DND-41 (cell line): Measurements from ENCODE around the gene DLGAP1.

Experiments used
- ATAC-seq: fragments of 200-7000 bp; cut with Tn5 transposase; 3 replicates; pipeline ENCODE4 v1.9.1; 2021; ENCODE audit warnings: low read depth; ENCODE audit not compliant: insufficient read depth
- DNase-seq: peaks from one replicate; pipeline ENCODE4 v3.0.0-alpha.2; 2020
- H2AFZ ChIP-seq: 2 replicates; pipeline ENCODE4 v1.6.0; 2012; ENCODE audit warnings: low read depth, low read length
- H3K27ac ChIP-seq: 2 replicates; pipeline ENCODE4 v1.5.1; 2012; ENCODE audit warnings: low read length, inconsistent platforms
- H3K27me3 ChIP-seq: fragments of 200-600 bp; sonication (generic); 2 replicates; pipeline ENCODE4 v1.6.0; 2012; ENCODE audit warnings: low read length, mild to moderate bottlenecking, inconsistent platforms; ENCODE audit not compliant: insufficient read depth, poor library complexity
- H3K36me3 ChIP-seq: 2 replicates; pipeline ENCODE4 v1.5.1; 2012; ENCODE audit warnings: low read length, inconsistent platforms; ENCODE audit not compliant: insufficient read depth
- H3K4me1 ChIP-seq: 2 replicates; pipeline ENCODE4 v1.5.1; 2012; ENCODE audit warnings: mild to moderate bottlenecking, low read length; ENCODE audit not compliant: insufficient read depth
- H3K4me2 ChIP-seq: 2 replicates; pipeline ENCODE4 v1.6.0; 2012; ENCODE audit warnings: mild to moderate bottlenecking, moderate library complexity, low read length, inconsistent platforms; ENCODE audit not compliant: insufficient read depth
- H3K4me3 ChIP-seq, 2 experiments: fragments of 200-600 bp in 1 of 2; shearing (Covaris generic) in 1 of 2; 2 replicates each; pipeline ENCODE4 v1.5.1; 2012 to 2016; ENCODE audit warnings: inconsistent platforms in 2 of 2, low read length in 2 of 2, mild to moderate bottlenecking in 2 of 2, low read depth in 1 of 2, moderate library complexity in 1 of 2
- H3K79me2 ChIP-seq: 2 replicates; pipeline ENCODE4 v1.6.0; 2012; ENCODE audit warnings: low read length, inconsistent platforms; ENCODE audit not compliant: insufficient read depth
- H3K9ac ChIP-seq: 2 replicates; pipeline ENCODE4 v1.6.0; 2012; ENCODE audit warnings: low read depth, mild to moderate bottlenecking, inconsistent platforms, low read length, moderate library complexity
- H3K9me3 ChIP-seq: 2 replicates; pipeline ENCODE4 v1.5.1; 2012; ENCODE audit warnings: low read length, moderate library complexity, mild to moderate bottlenecking, inconsistent platforms; ENCODE audit not compliant: insufficient read depth, severe bottlenecking
- H4K20me1 ChIP-seq: 2 replicates; pipeline ENCODE4 v1.6.0; 2012; ENCODE audit warnings: low read length; ENCODE audit not compliant: insufficient read depth
- EZH2 ChIP-seq: IDR thresholded peaks from 3 replicates; pipeline ENCODE4 v1.6.1; 2012; ENCODE audit warnings: borderline replicate concordance, low read depth, mild to moderate bottlenecking, moderate library complexity, low read length, inconsistent platforms; ENCODE audit not compliant: severe bottlenecking
- TF ChIP-seq, protein P1 (sequence below): IDR thresholded peaks from 2 replicates; pipeline ENCODE4 v1.5.1; 2012; ENCODE audit warnings: borderline replicate concordance, low read length, moderate library complexity, mild to moderate bottlenecking; ENCODE audit not compliant: poor library complexity, severe bottlenecking; ENCODE audit errors: extremely low read depth

Gene DLGAP1

GRCh38 chr18:3625742-3626091 lies 829.4 kb downstream of the DLGAP1 start:
- peaks cover 4% of the 10 kb centered on the region; the same call in 1 of the 2 replicates for H4K20me1 ChIP-seq
- no peak overlapping the region for H2AFZ ChIP-seq
- ATAC-seq (no peak), DNase-seq (no peak)
- H3K4me1 ChIP-seq, result peaks cover 29% of the 10 kb centered on the region
- H3K4me2 ChIP-seq, result no peak overlapping the region
- no peaks in the 10 kb centered on the region for H3K27me3 ChIP-seq
- H3K9ac ChIP-seq, result no peak overlapping the region
- H3K36me3 ChIP-seq, result no peaks in the 10 kb centered on the region
- H3K4me3 ChIP-seq, result no peak overlapping the region
- TF ChIP-seq, protein P1, sequence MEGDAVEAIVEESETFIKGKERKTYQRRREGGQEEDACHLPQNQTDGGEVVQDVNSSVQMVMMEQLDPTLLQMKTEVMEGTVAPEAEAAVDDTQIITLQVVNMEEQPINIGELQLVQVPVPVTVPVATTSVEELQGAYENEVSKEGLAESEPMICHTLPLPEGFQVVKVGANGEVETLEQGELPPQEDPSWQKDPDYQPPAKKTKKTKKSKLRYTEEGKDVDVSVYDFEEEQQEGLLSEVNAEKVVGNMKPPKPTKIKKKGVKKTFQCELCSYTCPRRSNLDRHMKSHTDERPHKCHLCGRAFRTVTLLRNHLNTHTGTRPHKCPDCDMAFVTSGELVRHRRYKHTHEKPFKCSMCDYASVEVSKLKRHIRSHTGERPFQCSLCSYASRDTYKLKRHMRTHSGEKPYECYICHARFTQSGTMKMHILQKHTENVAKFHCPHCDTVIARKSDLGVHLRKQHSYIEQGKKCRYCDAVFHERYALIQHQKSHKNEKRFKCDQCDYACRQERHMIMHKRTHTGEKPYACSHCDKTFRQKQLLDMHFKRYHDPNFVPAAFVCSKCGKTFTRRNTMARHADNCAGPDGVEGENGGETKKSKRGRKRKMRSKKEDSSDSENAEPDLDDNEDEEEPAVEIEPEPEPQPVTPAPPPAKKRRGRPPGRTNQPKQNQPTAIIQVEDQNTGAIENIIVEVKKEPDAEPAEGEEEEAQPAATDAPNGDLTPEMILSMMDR, result no peak
- no peak for TF ChIP-seq EZH2
- no peak overlapping the region for H3K27ac ChIP-seq
- no peaks in the 10 kb centered on the region for H3K79me2 ChIP-seq
- no peaks in the 10 kb centered on the region for H3K9me3 ChIP-seq

- Histone ChIP-seq H4K20me1 (peaks cover 4% of the 10 kb centered on the region; the same call in 1 of the 2 replicates), H3K4me2 (peak overlapping the region; percentile 41), H3K27ac (peak overlapping the region; percentile 52), H3K4me3 (no peak overlapping the region), H3K4me1 (peaks cover 29% of the 10 kb centered on the region), H3K9me3 (no peaks in the 10 kb centered on the region), H3K9ac (no peak overlapping the region), H3K27me3 (no peaks in the 10 kb centered on the region), H2AFZ (no peak overlapping the region), H3K79me2 (no peaks in the 10 kb centered on the region), H3K36me3 (no peaks in the 10 kb centered on the region)
- DNase-seq (peak; percentile 78), ATAC-seq (peak; percentile 94)
- no peak for TF ChIP-seq EZH2
- TF ChIP-seq, protein P1, result no peak
Observed at GRCh38 chr18:3624935-3625741, 830.0 kb downstream of the DLGAP1 start.

GRCh38 chr18:3624546-3624934 lies 830.6 kb downstream of the DLGAP1 start:
- TF ChIP-seq EZH2, result no peak
- TF ChIP-seq, protein P1, result no peak
- Histone ChIP-seq H3K27me3 (no peaks in the 10 kb centered on the region), H4K20me1 (peaks cover 4% of the 10 kb centered on the region; the same call in 1 of the 2 replicates), H3K9me3 (no peaks in the 10 kb centered on the region), H3K79me2 (no peaks in the 10 kb centered on the region), H3K36me3 (no peaks in the 10 kb centered on the region), H3K4me3 (no peak overlapping the region), H2AFZ (no peak overlapping the region), H3K4me2 (peak overlapping the region; percentile 41; the same call in 1 of the 2 replicates), H3K27ac (peak overlapping the region; percentile 58), H3K4me1 (peaks cover 29% of the 10 kb centered on the region), H3K9ac (no peak overlapping the region)
- no peak for DNase-seq
- ATAC-seq, result no peak
